HCT116 (cell line): ENCODE data around the gene PKNOX2. TPM values are rescaled to one million over a fixed set of nuclear protein-coding genes. Genes with fewer than 3 reads are reported as not detected.

Experiments used
- ATAC-seq: fragments of 200-7000 bp; cut with Tn5 transposase; 2 replicates; pipeline ENCODE4 v1.9.1; 2020; ENCODE audit warnings: mild to moderate bottlenecking, moderate library complexity
- BruUV-seq: library from RNA; stranded (reverse); fragments of 400-500 nt; replicated peaks from 2 replicates; lab custom pipeline; 2021; lab: Mats Ljungman, UMichigan
- CTCF ChIA-PET: fragments of 300-600 bp; sonication (Branson Sonifier 250); formaldehyde crosslinking; loops from one replicate; lab custom pipeline; 2021; ENCODE audit warnings: antibody characterized with exemption; lab: Charles Lee
- POLR2A ChIA-PET: fragments of 300-600, 350-600 bp; sonication (Branson Sonifier 250); formaldehyde crosslinking; loops from one replicate; lab custom pipeline; 2021; ENCODE audit warnings: antibody characterized with exemption; lab: Charles Lee
- RAD21 ChIA-PET, 2 experiments: fragments of 300-600 bp; sonication (Branson Sonifier 250); formaldehyde crosslinking; loops; one replicate each; lab custom pipeline; 2023; ENCODE audit warnings: low total read pairs in 2 of 2; ENCODE audit not compliant: uncharacterized antibody in 2 of 2, unreplicated experiment in 2 of 2, low non-redundant PET in 1 of 2; lab: Charles Lee
- DNase-seq: peaks from one replicate; pipeline ENCODE4 v3.0.0-alpha.2; 2010; ENCODE audit warnings: low read depth, low spot score
- H2AFZ ChIP-seq: fragments of 200-600 bp; shearing (Covaris generic), sonication (generic); 2 replicates; pipeline ENCODE4 v1.6.1; 2017; ENCODE audit warnings: low read depth, mixed run types, mixed read lengths, antibody characterized with exemption, low read length; ENCODE audit not compliant: poor library complexity, severe bottlenecking
- H3K27ac ChIP-seq: 2 replicates; pipeline ENCODE4 v1.5.1; 2012; ENCODE audit warnings: low read depth, low read length
- H3K27me3 ChIP-seq: fragments of 200-600 bp; sonication (generic); 2 replicates; pipeline ENCODE4 v1.6.1; 2016; ENCODE audit warnings: mixed run types, low read length, mixed read lengths; ENCODE audit not compliant: insufficient read depth
- H3K36me3 ChIP-seq, 2 experiments: fragments of 200-500 bp in 1 of 2; fragments of 200-600 bp in 1 of 2; sonication (Bioruptor generic) in 1 of 2; sonication (generic) in 1 of 2; 2 replicates each; pipeline versions ENCODE4 v1.5.1 to v1.6.1; 2014 to 2016; ENCODE audit warnings: low read length in 2 of 2, inconsistent platforms in 1 of 2, mixed read lengths in 1 of 2, mixed run types in 1 of 2; ENCODE audit not compliant: insufficient read depth in 2 of 2, control insufficient read depth in 1 of 2
- H3K4me1 ChIP-seq, 2 experiments: fragments of 200-600 bp in 1 of 2; sonication (generic) in 1 of 2; 2 replicates each; pipeline versions ENCODE4 v1.5.1 to v1.6.1; 2012 to 2017; ENCODE audit warnings: low read length in 2 of 2, inconsistent platforms in 1 of 2, mild to moderate bottlenecking in 1 of 2, mixed read lengths in 1 of 2, mixed run types in 1 of 2, moderate library complexity in 1 of 2; ENCODE audit not compliant: insufficient read depth in 2 of 2, control insufficient read depth in 1 of 2
- H3K4me2 ChIP-seq: fragments of 200-600 bp; sonication (generic); 2 replicates; pipeline ENCODE4 v1.6.1; 2017; ENCODE audit warnings: mixed run types, low read length, mixed read lengths
- H3K4me3 ChIP-seq, 2 experiments: fragments of 200-600 bp in 1 of 2; sonication (generic) in 1 of 2; replicated peaks in 1 of 2; 2 replicates each; pipeline ENCODE4 v1.5.1; 2011 to 2016; ENCODE audit warnings: low read length in 2 of 2, control low read depth in 1 of 2, low read depth in 1 of 2, mild to moderate bottlenecking in 1 of 2, mixed read lengths in 1 of 2, mixed run types in 1 of 2
- H3K79me2 ChIP-seq: fragments of 200-600 bp; sonication (generic); 2 replicates; pipeline ENCODE4 v1.6.1; 2017; ENCODE audit warnings: mild to moderate bottlenecking, mixed run types, low read length, moderate library complexity, mixed read lengths; ENCODE audit not compliant: insufficient read depth
- H3K9ac ChIP-seq: fragments of 200-600 bp; sonication (generic); 2 replicates; pipeline ENCODE4 v1.6.1; 2016; ENCODE audit warnings: low read length, mixed read lengths
- H3K9me2 ChIP-seq: fragments of 200-600 bp; sonication (generic), shearing (Covaris generic); 2 replicates; pipeline ENCODE4 v1.6.1; 2017; ENCODE audit warnings: mixed run types, mild to moderate bottlenecking, moderate library complexity; ENCODE audit not compliant: insufficient read depth
- H3K9me3 ChIP-seq, 2 experiments: fragments of 200-500 bp in 1 of 2; fragments of 200-600 bp in 1 of 2; sonication (Bioruptor generic) in 1 of 2; sonication (generic) in 1 of 2; 2 replicates each; pipeline ENCODE4 v1.6.1; 2014 to 2017; ENCODE audit warnings: low read length in 2 of 2, mixed read lengths in 2 of 2, inconsistent platforms in 1 of 2, low read depth in 1 of 2, mild to moderate bottlenecking in 1 of 2, mixed run types in 1 of 2, moderate library complexity in 1 of 2; ENCODE audit not compliant: control insufficient read depth in 1 of 2, insufficient read depth in 1 of 2
- H4K20me1 ChIP-seq: fragments of 200-600 bp; sonication (generic), shearing (Covaris generic); 2 replicates; pipeline ENCODE4 v1.6.1; 2017; ENCODE audit warnings: mixed run types, mild to moderate bottlenecking, moderate library complexity; ENCODE audit not compliant: insufficient read depth
- CBX3 ChIP-seq: IDR thresholded peaks from 2 replicates; pipeline ENCODE4 v1.6.1; 2012; ENCODE audit warnings: low read depth
- CEBPB ChIP-seq: IDR thresholded peaks from 2 replicates; pipeline ENCODE4 v1.6.1; 2012; ENCODE audit warnings: low read depth
- EZH2 ChIP-seq: fragments of 200-600 bp; sonication (generic); IDR thresholded peaks from 2 replicates; pipeline ENCODE4 v1.6.1; 2017; ENCODE audit warnings: antibody characterized with exemption, mixed run types
- FOSL1 ChIP-seq: IDR thresholded peaks from 2 replicates; pipeline ENCODE4 v1.6.1; 2012; ENCODE audit warnings: low read depth
- JUND ChIP-seq: IDR thresholded peaks from 2 replicates; pipeline ENCODE4 v1.6.1; 2012
- POLR2A ChIP-seq: IDR thresholded peaks from 2 replicates; pipeline ENCODE4 v1.7.0; 2011; ENCODE audit warnings: borderline replicate concordance; ENCODE audit not compliant: insufficient read depth, insufficient read length; ENCODE audit errors: extremely low read depth
- POLR2AphosphoS5 ChIP-seq: IDR thresholded peaks from 2 replicates; pipeline ENCODE4 v1.6.1; 2011; ENCODE audit warnings: mild to moderate bottlenecking, low read depth, low read length, moderate library complexity
- SIN3A ChIP-seq: IDR thresholded peaks from 2 replicates; pipeline ENCODE4 v1.6.1; 2012; ENCODE audit warnings: low read depth
- SP1 ChIP-seq: IDR thresholded peaks from 2 replicates; pipeline ENCODE4 v1.6.1; 2012; ENCODE audit warnings: low read depth
- YY1 ChIP-seq: IDR thresholded peaks from 2 replicates; pipeline ENCODE4 v1.6.1; 2011; ENCODE audit warnings: low read length, low read depth, moderate library complexity, mild to moderate bottlenecking; ENCODE audit not compliant: insufficient replicate concordance; ENCODE audit errors: extremely low read depth
- ZFX ChIP-seq: fragments of 450-650 bp; IDR thresholded peaks from 2 replicates; pipeline ENCODE4 v1.6.1; 2017
- intact Hi-C: fragments of 100-400 bp; cut with micrococcal nuclease; formaldehyde crosslinking; loops from 2 replicates; pipeline ENCODE4 v1.10.0; 2022
- total RNA-seq: library from RNA; stranded (reverse); gene quantifications from one replicate; pipeline ENCODE4 v1.2.1, GENCODE V29; 2021; ENCODE audit not compliant: unreplicated experiment
- TF ChIP-seq, protein P1 (sequence below): IDR thresholded peaks from 2 replicates; pipeline ENCODE4 v1.6.1; 2011; ENCODE audit warnings: mild to moderate bottlenecking, low read length, moderate library complexity; ENCODE audit not compliant: insufficient replicate concordance; ENCODE audit errors: extremely low read depth
- TF ChIP-seq, protein P2 (sequence below): IDR thresholded peaks from 2 replicates; pipeline ENCODE4 v1.6.1; 2012
- TF ChIP-seq, protein P3 (sequence below), 3 experiments: fragments of 200-600 bp in 1 of 3; sonication (generic) in 1 of 3; IDR thresholded peaks in 2 of 3; conservative IDR thresholded peaks in 1 of 3; 2 replicates each; pipeline ENCODE4 v1.5.1; 2012 to 2017; ENCODE audit warnings: low read depth in 2 of 3, low read length in 2 of 3, antibody characterized with exemption in 1 of 3, borderline replicate concordance in 1 of 3, control low read depth in 1 of 3, mild to moderate bottlenecking in 1 of 3, mixed read lengths in 1 of 3, mixed run types in 1 of 3, moderate library complexity in 1 of 3; ENCODE audit not compliant: insufficient read depth in 1 of 3

The PKNOX2 gene
- total RNA-seq, 1 experiment from 2014 or later: 0.20 TPM

GRCh38 chr11:125347261-125347585 is 182.7 kb downstream of the PKNOX2 start:
- H3K27me3 ChIP-seq: no peaks in the 10 kb centered on the region
- no peak overlapping the region for H3K4me3 ChIP-seq
- intact Hi-C loops: loop anchor here (5.0 to 10.0 kb wide), 3 partner anchors 185 to 525 kb away; partner anchors contain the start of gene PKNOX2
- RAD21 ChIA-PET: no interaction called here
- CTCF ChIA-PET: interaction anchor here (1.0 to 3.3 kb wide), 4 partner anchors 11 to 390 kb away, joined by 3 to 32 read pairs (median 4); no protein-coding TSS in a partner anchor
- H3K9me2 ChIP-seq: no peaks in the 10 kb centered on the region
- no peak for DNase-seq
- peaks cover 0 to 2% of the 10 kb centered on the region in 2 experiments; a peak in 1 of 4 replicates for H3K4me1 ChIP-seq
- no peak overlapping the region for H2AFZ ChIP-seq
- ATAC-seq: no peak
- no peaks in the 10 kb centered on the region for H3K36me3 ChIP-seq
- H4K20me1 ChIP-seq: no peaks in the 10 kb centered on the region
- no peaks in the 10 kb centered on the region for H3K9me3 ChIP-seq
- no peak overlapping the region for H3K27ac ChIP-seq
- no TSS peak for BruUV-seq
- H3K79me2 ChIP-seq: no peaks in the 10 kb centered on the region
- TF ChIP-seq, protein P1, sequence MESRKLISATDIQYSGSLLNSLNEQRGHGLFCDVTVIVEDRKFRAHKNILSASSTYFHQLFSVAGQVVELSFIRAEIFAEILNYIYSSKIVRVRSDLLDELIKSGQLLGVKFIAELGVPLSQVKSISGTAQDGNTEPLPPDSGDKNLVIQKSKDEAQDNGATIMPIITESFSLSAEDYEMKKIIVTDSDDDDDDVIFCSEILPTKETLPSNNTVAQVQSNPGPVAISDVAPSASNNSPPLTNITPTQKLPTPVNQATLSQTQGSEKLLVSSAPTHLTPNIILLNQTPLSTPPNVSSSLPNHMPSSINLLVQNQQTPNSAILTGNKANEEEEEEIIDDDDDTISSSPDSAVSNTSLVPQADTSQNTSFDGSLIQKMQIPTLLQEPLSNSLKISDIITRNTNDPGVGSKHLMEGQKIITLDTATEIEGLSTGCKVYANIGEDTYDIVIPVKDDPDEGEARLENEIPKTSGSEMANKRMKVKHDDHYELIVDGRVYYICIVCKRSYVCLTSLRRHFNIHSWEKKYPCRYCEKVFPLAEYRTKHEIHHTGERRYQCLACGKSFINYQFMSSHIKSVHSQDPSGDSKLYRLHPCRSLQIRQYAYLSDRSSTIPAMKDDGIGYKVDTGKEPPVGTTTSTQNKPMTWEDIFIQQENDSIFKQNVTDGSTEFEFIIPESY: no peak
- no peak for TF ChIP-seq POLR2AphosphoS5
- TF ChIP-seq, all 23 proteins: peak for 0
- POLR2A ChIA-PET: no interaction called here
- H3K9ac ChIP-seq: no peak overlapping the region
- H3K4me2 ChIP-seq: no peak overlapping the region

DNA sequence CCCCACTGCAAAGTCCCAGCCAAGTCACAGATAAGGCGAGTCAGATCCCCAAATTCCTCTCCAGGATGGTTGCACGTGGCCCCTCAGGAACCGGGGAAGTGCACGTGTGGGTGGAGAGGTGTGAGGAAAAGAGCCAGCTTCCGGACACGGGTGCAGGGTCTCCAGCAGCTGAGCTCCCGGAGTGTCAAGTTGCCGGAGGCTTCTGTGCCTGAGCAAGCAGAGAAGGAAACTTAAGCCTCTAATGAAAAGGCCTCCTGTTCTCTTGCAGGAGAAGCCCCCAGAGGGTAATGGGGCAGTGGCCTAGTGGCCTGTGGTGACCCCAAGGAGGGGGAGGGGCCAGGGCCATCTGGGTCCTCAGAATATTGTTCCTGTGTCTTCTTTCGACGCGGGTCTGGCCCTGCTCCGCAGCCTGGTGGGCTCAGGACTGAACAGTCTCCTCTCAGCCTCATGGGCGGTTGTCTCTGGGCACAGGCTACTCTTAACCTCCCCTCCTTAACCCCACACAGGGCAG is 183.6 kb downstream of the PKNOX2 start:
- POLR2A ChIA-PET: no interaction called here
- no peaks in the 10 kb centered on the region for H3K79me2 ChIP-seq
- no peaks in the 10 kb centered on the region for H3K27me3 ChIP-seq
- ATAC-seq (no peak), DNase-seq (no peak)
- no peak overlapping the region for H3K4me3 ChIP-seq
- intact Hi-C loops: loop anchor here (1.0 to 10.0 kb wide), 4 partner anchors 186 to 524 kb away; partner anchors contain the start of gene PKNOX2
- no peaks in the 10 kb centered on the region for H3K9me2 ChIP-seq
- H3K27ac ChIP-seq: no peak overlapping the region
- no peaks in the 10 kb centered on the region for H3K36me3 ChIP-seq
- H4K20me1 ChIP-seq: no peaks in the 10 kb centered on the region
- H3K4me1 ChIP-seq: peaks cover 0 to 2% of the 10 kb centered on the region in 2 experiments; a peak in 1 of 4 replicates
- no peak overlapping the region for H3K9ac ChIP-seq
- CTCF ChIA-PET: interaction anchor here (0.8 kb wide), 1 partner anchor 224 kb away, joined by 3 read pairs; no protein-coding TSS in a partner anchor
- BruUV-seq: no TSS peak
- peak overlapping the region; percentile 65 for H2AFZ ChIP-seq
- H3K9me3 ChIP-seq: no peaks in the 10 kb centered on the region
- RAD21 ChIA-PET: no interaction called here
- no peak overlapping the region for H3K4me2 ChIP-seq
- no peak for TF ChIP-seq FOSL1
- TF ChIP-seq POLR2A: no peak
- no peak for TF ChIP-seq JUND
- no peak for TF ChIP-seq POLR2AphosphoS5
- TF ChIP-seq, protein P2, sequence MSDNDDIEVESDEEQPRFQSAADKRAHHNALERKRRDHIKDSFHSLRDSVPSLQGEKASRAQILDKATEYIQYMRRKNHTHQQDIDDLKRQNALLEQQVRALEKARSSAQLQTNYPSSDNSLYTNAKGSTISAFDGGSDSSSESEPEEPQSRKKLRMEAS: no peak
- TF ChIP-seq, protein P1: no peak
- no peak for TF ChIP-seq SP1
- no peak for TF ChIP-seq CBX3
- no peak for TF ChIP-seq EZH2
- TF ChIP-seq YY1: no peak
- no peak for TF ChIP-seq CEBPB
- TF ChIP-seq, protein P3, sequence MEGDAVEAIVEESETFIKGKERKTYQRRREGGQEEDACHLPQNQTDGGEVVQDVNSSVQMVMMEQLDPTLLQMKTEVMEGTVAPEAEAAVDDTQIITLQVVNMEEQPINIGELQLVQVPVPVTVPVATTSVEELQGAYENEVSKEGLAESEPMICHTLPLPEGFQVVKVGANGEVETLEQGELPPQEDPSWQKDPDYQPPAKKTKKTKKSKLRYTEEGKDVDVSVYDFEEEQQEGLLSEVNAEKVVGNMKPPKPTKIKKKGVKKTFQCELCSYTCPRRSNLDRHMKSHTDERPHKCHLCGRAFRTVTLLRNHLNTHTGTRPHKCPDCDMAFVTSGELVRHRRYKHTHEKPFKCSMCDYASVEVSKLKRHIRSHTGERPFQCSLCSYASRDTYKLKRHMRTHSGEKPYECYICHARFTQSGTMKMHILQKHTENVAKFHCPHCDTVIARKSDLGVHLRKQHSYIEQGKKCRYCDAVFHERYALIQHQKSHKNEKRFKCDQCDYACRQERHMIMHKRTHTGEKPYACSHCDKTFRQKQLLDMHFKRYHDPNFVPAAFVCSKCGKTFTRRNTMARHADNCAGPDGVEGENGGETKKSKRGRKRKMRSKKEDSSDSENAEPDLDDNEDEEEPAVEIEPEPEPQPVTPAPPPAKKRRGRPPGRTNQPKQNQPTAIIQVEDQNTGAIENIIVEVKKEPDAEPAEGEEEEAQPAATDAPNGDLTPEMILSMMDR (IDR thresholded peaks at IDR 0.05 in 2 of 3, conservative IDR thresholded peaks at IDR 0.05 in 1 of 3; ENCODE audit: borderline replicate concordance in 1 of 3, insufficient read depth in 1 of 3, low read depth in 2 of 3, low read length in 2 of 3): no peak
- TF ChIP-seq ZFX: no peak
- no peak for TF ChIP-seq SIN3A
